Measurements from ENCODE around the gene ADARB1. TPM values are rescaled to one million over a fixed set of nuclear protein-coding genes. Genes with fewer than 3 reads are reported as not detected.

The ADARB1 gene
- total and polyA plus RNA-seq, 2 experiments from 2014 or later, result 16.0 to 17.3 TPM

DNA sequence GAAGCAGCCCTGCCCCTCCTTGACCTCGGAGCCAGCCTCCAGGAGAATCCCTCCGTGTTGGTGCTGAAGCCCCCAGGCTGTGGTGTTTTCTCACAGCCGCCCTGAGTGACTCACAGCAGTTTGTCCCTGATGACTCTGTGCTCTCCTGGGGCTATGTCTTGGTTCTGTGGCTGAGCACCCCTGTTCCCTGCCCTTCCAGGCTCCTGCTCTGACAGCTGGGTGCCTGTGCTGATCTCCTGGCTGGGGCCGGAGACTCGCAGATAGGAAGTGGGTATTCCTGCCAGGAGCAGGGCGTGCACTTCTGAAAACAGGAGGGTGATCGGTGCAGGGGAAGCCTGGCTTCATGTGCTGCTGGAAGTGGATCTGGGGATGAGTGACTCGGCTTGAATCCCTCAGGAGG lies 178.8 kb downstream of the ADARB1 start:
- no peak overlapping the region for H3K4me3 ChIP-seq
- H3K27ac ChIP-seq, result no peak overlapping the region
- DNase-seq (ENCODE audit: low spot score), result no peak
- H3K4me1 ChIP-seq (ENCODE audit: insufficient read depth), result peaks cover 10% of the 10 kb centered on the region
- H3K27me3 ChIP-seq, result no peaks in the 10 kb centered on the region
- H3K36me3 ChIP-seq (replicated peaks; ENCODE audit: insufficient read depth, low read depth), result no peaks in the 10 kb centered on the region
- no peaks in the 10 kb centered on the region for H3K79me2 ChIP-seq
- H2AFZ ChIP-seq, result no peak overlapping the region
- WGBS (ENCODE audit: low lambda C conversion rate, missing lambda C conversion rate), result 65% methylated on average over 8 of the region's 8 CpGs
- TF ChIP-seq EZH2 (IDR thresholded peaks at IDR 0.05; ENCODE audit: borderline replicate concordance) (no peak), EZH2phosphoT487 (IDR thresholded peaks at IDR 0.05; ENCODE audit: low read depth, severe bottlenecking, unreplicated experiment) (no peak), CTCF (IDR thresholded peaks at IDR 0.05; ENCODE audit: poor library complexity) (no peak)
- H4K20me1 ChIP-seq (ENCODE audit: insufficient read depth, poor library complexity, severe bottlenecking), result no peaks in the 10 kb centered on the region
- no peaks in the 10 kb centered on the region for H3K9me2 ChIP-seq (replicated peaks; ENCODE audit: insufficient read depth)
- H3K9me3 ChIP-seq (ENCODE audit: low read depth), result no peaks in the 10 kb centered on the region
- H3K4me2 ChIP-seq, result no peak overlapping the region

- Histone ChIP-seq H3K27ac (no peak overlapping the region), H3K4me3 (no peak overlapping the region), H4K20me1 (ENCODE audit: insufficient read depth, poor library complexity, severe bottlenecking) (no peaks in the 10 kb centered on the region), H3K9me3 (ENCODE audit: low read depth) (no peaks in the 10 kb centered on the region), H3K4me2 (no peak overlapping the region), H2AFZ (no peak overlapping the region), H3K79me2 (no peaks in the 10 kb centered on the region), H3K27me3 (no peaks in the 10 kb centered on the region), H3K36me3 (replicated peaks; ENCODE audit: insufficient read depth, low read depth) (no peaks in the 10 kb centered on the region), H3K9me2 (replicated peaks; ENCODE audit: insufficient read depth) (no peaks in the 10 kb centered on the region), H3K4me1 (ENCODE audit: insufficient read depth) (peaks cover 10% of the 10 kb centered on the region)
- 92% methylated on average over 14 of the region's 28 CpGs for WGBS (ENCODE audit: low lambda C conversion rate, missing lambda C conversion rate)
- DNase-seq (ENCODE audit: low spot score), result no peak
- no peak for TF ChIP-seq EZH2 (IDR thresholded peaks at IDR 0.05; ENCODE audit: borderline replicate concordance)
Observed at GRCh38 chr21:45253633-45254459, 179.5 kb downstream of the ADARB1 start.

DNA sequence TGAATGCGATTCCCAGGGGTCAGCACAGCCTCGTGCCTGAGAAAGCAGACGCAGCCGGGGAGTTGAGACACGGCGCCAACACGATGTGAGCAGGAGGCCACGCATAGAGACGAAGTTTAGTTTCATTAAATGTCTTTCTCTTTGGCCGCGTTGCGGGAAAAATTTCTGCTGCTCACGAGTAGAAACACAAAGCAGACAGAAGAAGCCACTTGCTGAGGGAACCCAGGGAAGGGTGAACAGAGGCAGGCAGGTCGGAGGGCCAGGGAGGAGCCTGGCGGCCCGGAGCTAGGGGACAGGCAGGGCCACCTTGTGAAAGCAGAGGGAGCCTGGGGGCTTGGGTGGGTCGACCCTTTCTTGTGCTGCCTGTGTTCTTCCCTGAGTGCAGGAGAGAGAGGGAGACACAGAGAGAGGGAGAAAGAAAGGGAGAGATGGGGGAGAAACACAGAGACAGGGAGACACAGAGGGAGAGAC lies 180.1 kb downstream of the ADARB1 start:
- Histone ChIP-seq H3K79me2 (no peaks in the 10 kb centered on the region), H3K9me3 (ENCODE audit: low read depth) (no peaks in the 10 kb centered on the region), H3K9me2 (replicated peaks; ENCODE audit: insufficient read depth) (no peaks in the 10 kb centered on the region), H3K4me2 (no peak overlapping the region), H3K27ac (no peak overlapping the region), H3K27me3 (no peaks in the 10 kb centered on the region), H3K4me3 (no peak overlapping the region), H4K20me1 (ENCODE audit: insufficient read depth, poor library complexity, severe bottlenecking) (no peaks in the 10 kb centered on the region), H3K36me3 (replicated peaks; ENCODE audit: insufficient read depth, low read depth) (no peaks in the 10 kb centered on the region), H3K4me1 (ENCODE audit: insufficient read depth) (peaks cover 10% of the 10 kb centered on the region), H2AFZ (no peak overlapping the region)
- DNase-seq (ENCODE audit: low spot score), result no peak
- TF ChIP-seq CTCF (IDR thresholded peaks at IDR 0.05; ENCODE audit: poor library complexity), result no peak
- TF ChIP-seq EZH2 (IDR thresholded peaks at IDR 0.05; ENCODE audit: borderline replicate concordance), result no peak
- TF ChIP-seq EZH2phosphoT487 (IDR thresholded peaks at IDR 0.05; ENCODE audit: low read depth, severe bottlenecking, unreplicated experiment), result no peak
- WGBS (ENCODE audit: low lambda C conversion rate, missing lambda C conversion rate), result 81% methylated on average over 17 of the region's 17 CpGs

- Histone ChIP-seq H3K4me1 (ENCODE audit: insufficient read depth) (peaks cover 10% of the 10 kb centered on the region), H3K9me2 (replicated peaks; ENCODE audit: insufficient read depth) (no peaks in the 10 kb centered on the region), H3K79me2 (no peaks in the 10 kb centered on the region), H2AFZ (no peak overlapping the region), H3K4me3 (no peak overlapping the region), H3K4me2 (no peak overlapping the region), H3K27me3 (no peaks in the 10 kb centered on the region), H3K36me3 (replicated peaks; ENCODE audit: insufficient read depth, low read depth) (no peaks in the 10 kb centered on the region), H4K20me1 (ENCODE audit: insufficient read depth, poor library complexity, severe bottlenecking) (no peaks in the 10 kb centered on the region), H3K9me3 (ENCODE audit: low read depth) (no peaks in the 10 kb centered on the region), H3K27ac (no peak overlapping the region)
- no peak for DNase-seq (ENCODE audit: low spot score)
- WGBS (ENCODE audit: low lambda C conversion rate, missing lambda C conversion rate), result 90% methylated on average over 18 of the region's 22 CpGs
- TF ChIP-seq EZH2 (IDR thresholded peaks at IDR 0.05; ENCODE audit: borderline replicate concordance) (no peak), EZH2phosphoT487 (IDR thresholded peaks at IDR 0.05; ENCODE audit: low read depth, severe bottlenecking, unreplicated experiment) (no peak), CTCF (IDR thresholded peaks at IDR 0.05; ENCODE audit: poor library complexity) (no peak)
Observed at GRCh38 chr21:45255381-45256020, 181.1 kb downstream of the ADARB1 start.
